ENCODE results near the gene CCL27.

The CCL27 gene

DNA sequence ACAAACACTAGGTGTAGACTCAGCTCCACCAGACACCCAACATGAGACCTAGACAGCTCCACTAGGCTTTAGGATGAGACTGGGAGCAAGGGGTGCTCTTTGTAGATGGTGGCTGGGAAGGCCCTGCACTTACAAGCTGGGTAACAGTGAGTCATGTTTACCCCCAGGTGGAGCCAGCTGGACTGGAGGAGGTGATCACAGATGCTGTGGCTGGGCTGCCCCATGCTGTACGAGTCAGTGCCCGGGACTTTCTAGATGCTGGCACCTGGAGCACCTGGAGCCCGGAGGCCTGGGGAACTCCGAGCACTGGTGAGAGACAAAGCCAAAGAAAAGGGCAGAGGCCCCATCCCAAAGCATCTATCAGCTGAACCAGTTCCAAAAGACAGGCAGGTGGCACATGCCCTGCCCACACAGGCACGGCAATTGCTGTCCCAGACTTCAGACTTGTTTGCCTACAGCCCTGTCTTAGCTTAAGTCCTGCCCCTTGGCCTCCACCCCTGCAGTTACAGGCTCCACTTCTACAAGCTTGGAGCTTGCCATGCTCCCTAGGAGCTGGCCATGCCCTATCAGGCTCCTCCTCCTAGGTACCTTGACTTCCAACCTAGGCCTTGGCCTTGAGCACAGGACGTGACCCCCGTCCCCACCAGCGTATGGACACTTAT is 2.7 kb downstream of the CCL27 start:
- TF ChIP-seq CTCF (IDR thresholded peaks at IDR 0.05; ENCODE audit: extremely low read depth, insufficient read depth, missing control alignments), result no peak
- in situ Hi-C loops (cut with MboI; ENCODE audit: low pct_unique_long_range_greater_than_20kb, low sequenced_read_pairs, unreplicated experiment), result no loop called here
- no peak for DNase-seq (ENCODE audit: low spot score)

DNA sequence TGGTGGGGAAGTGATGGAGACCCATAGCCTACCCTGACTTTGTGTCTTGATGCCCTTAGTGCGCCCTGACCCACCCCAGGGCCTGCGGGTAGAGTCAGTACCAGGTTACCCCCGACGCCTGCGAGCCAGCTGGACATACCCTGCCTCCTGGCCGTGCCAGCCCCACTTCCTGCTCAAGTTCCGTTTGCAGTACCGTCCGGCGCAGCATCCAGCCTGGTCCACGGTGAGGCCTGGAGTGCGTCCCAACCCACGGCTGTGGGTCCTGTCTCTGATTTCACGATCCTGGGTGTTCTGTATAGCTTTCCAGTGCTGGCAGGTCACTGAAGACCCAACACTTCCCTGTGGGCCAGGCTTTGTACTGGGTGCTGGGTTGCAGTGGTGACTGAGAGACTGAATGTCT is 4.0 kb downstream of the CCL27 start:
- in situ Hi-C loops (cut with MboI; ENCODE audit: low pct_unique_long_range_greater_than_20kb, low sequenced_read_pairs, unreplicated experiment), result no loop called here
- no peak for TF ChIP-seq CTCF (IDR thresholded peaks at IDR 0.05; ENCODE audit: extremely low read depth, insufficient read depth, missing control alignments)

DNA sequence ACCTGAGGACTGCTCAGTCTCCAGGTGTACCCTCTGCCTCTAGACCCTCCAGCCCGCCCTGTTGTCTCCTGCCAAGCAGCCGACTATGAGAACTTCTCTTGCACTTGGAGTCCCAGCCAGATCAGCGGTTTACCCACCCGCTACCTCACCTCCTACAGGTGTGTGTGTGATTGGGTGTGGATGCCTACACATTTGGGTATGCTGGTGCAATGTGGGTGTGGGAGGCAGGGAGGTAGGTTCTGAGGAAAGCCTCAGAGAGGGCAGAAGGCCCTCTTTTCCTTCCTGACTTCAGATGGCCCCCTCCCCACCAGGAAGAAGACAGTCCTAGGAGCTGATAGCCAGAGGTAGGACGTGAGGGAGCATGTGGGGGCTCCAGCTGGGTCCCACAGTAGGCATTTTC is 5.5 kb downstream of the CCL27 start:
- no peak for TF ChIP-seq CTCF (IDR thresholded peaks at IDR 0.05; ENCODE audit: extremely low read depth, insufficient read depth, missing control alignments)
- in situ Hi-C loops (cut with MboI; ENCODE audit: low pct_unique_long_range_greater_than_20kb, low sequenced_read_pairs, unreplicated experiment), result no loop called here
- no peak for DNase-seq (ENCODE audit: low spot score)

More for the DNA sequence above, 4.0 kb downstream of the CCL27 start:
- no peak for DNase-seq (ENCODE audit: low spot score)

- no peak for TF ChIP-seq CTCF (IDR thresholded peaks at IDR 0.05; ENCODE audit: extremely low read depth, insufficient read depth, missing control alignments)
- in situ Hi-C loops (cut with MboI; ENCODE audit: low pct_unique_long_range_greater_than_20kb, low sequenced_read_pairs, unreplicated experiment), result no loop called here
Measured at GRCh38 chr9:34655394-34655793, 7.1 kb downstream of the CCL27 start.

DNA sequence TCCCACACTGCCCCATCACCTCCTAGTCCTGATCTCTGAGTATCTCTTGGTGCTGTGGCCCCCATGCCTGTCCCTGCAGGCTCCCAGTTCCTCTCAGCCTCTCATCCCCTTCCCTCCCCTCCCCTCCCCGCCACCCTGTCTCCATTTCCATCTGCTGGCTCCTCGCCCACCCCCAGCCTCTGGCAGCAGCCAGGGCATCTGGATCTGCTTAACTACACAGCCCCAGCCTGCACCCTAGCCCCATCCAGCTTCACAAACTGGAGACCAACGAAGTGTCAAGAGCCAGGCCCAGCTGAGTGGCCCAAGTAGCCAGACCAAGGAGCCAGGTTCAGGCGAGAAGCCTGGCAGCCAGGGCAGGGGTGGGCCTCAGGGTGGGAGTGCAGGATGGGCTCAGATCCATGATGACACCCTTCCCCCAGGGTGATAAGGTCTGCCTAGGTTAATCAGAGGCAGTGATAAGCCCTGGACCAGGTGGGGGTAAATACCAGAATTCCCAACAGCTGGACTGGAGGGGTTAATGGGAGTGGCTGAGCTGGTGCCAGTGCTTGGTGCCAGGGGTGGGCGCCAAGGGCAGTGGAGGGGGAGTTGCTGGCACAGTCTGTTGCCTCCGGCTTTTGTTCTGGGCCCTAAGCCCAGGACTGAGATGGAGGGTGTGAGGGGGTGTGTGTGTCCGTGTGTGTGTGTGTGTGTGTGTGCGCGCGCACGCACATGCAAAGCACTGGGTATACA is 8.0 kb downstream of the CCL27 start:
- in situ Hi-C loops (cut with MboI; ENCODE audit: low pct_unique_long_range_greater_than_20kb, low sequenced_read_pairs, unreplicated experiment), result no loop called here
- DNase-seq (ENCODE audit: low spot score), result no peak
- TF ChIP-seq CTCF (IDR thresholded peaks at IDR 0.05; ENCODE audit: extremely low read depth, insufficient read depth, missing control alignments), result no peak

More at GRCh38 chr9:34655394-34655793, 7.1 kb downstream of the CCL27 start:
- DNase-seq (ENCODE audit: low spot score), result no peak

- in situ Hi-C loops (cut with MboI; ENCODE audit: low pct_unique_long_range_greater_than_20kb, low sequenced_read_pairs, unreplicated experiment), result no loop called here
- TF ChIP-seq CTCF (IDR thresholded peaks at IDR 0.05; ENCODE audit: extremely low read depth, insufficient read depth, missing control alignments), result no peak
- no peak for DNase-seq (ENCODE audit: low spot score)
Measured at GRCh38 chr9:34653151-34654072, 9.0 kb downstream of the CCL27 start.
